Neuronal stem cell (in vitro differentiated cells): ENCODE measurements around the gene PRKCB.

Source experiments
- DNase-seq: peaks from one replicate; pipeline ENCODE4 v3.0.0-alpha.2; 2013; ENCODE audit warnings: low spot score
- H2AFZ ChIP-seq: one replicate; pipeline ENCODE4 v1.6.1; 2013; ENCODE audit warnings: mild to moderate bottlenecking, low read length, inconsistent platforms
- H2AK5ac ChIP-seq: 2 replicates; pipeline ENCODE4 v1.6.1; 2013; ENCODE audit warnings: low read depth, mild to moderate bottlenecking, inconsistent platforms, low read length, moderate library complexity, mixed read lengths
- H2BK120ac ChIP-seq: 2 replicates; pipeline ENCODE4 v1.6.1; 2013; ENCODE audit warnings: low read depth, mild to moderate bottlenecking, inconsistent platforms, low read length, moderate library complexity, mixed read lengths
- H2BK12ac ChIP-seq: one replicate; pipeline ENCODE4 v1.6.1; 2013; ENCODE audit warnings: low read length, inconsistent platforms
- H2BK15ac ChIP-seq: 2 replicates; pipeline ENCODE4 v1.6.1; 2013; ENCODE audit warnings: mild to moderate bottlenecking, low read length, inconsistent platforms, mixed read lengths
- H2BK5ac ChIP-seq: one replicate; pipeline ENCODE4 v1.6.1; 2013; ENCODE audit warnings: inconsistent platforms, mild to moderate bottlenecking, low read length, moderate library complexity
- H3K14ac ChIP-seq: one replicate; pipeline ENCODE4 v1.6.1; 2013; ENCODE audit warnings: low read length, inconsistent platforms
- H3K18ac ChIP-seq: 2 replicates; pipeline ENCODE4 v1.6.1; 2013; ENCODE audit warnings: low read length, inconsistent platforms
- H3K23ac ChIP-seq: 2 replicates; pipeline ENCODE4 v1.6.1; 2013; ENCODE audit warnings: low read depth, mild to moderate bottlenecking, mixed read lengths, low read length, inconsistent platforms; ENCODE audit not compliant: poor library complexity
- H3K27ac ChIP-seq: replicated peaks from 3 replicates; pipeline ENCODE4 v1.5.1; 2013; ENCODE audit warnings: low read length, inconsistent platforms
- H3K27me3 ChIP-seq, 3 experiments: 2 replicates each; pipeline ENCODE4 v1.6.1; 2013; ENCODE audit warnings: low read length in 3 of 3, mild to moderate bottlenecking in 2 of 3, inconsistent platforms in 1 of 3, low read depth in 1 of 3, mixed read lengths in 1 of 3, moderate library complexity in 1 of 3; ENCODE audit not compliant: control insufficient read depth in 3 of 3, insufficient read depth in 3 of 3
- H3K36me3 ChIP-seq, 2 donors: replicated peaks in 1 of 2; 2 replicates each; pipeline ENCODE4 v1.6.1; 2013; ENCODE audit warnings: low read length in 2 of 2; ENCODE audit not compliant: control insufficient read depth in 2 of 2, insufficient read depth in 2 of 2
- H3K4ac ChIP-seq: 2 replicates; pipeline ENCODE4 v1.6.1; 2013; ENCODE audit warnings: inconsistent platforms, mild to moderate bottlenecking, low read length, moderate library complexity
- H3K4me1 ChIP-seq, 2 donors: 1 replicate in 1 of 2; 2 replicates in 1 of 2; pipeline ENCODE4 v1.6.1; 2013; ENCODE audit warnings: low read length in 2 of 2, low read depth in 1 of 2; ENCODE audit not compliant: control insufficient read depth in 2 of 2, insufficient read depth in 1 of 2
- H3K4me2 ChIP-seq: one replicate; pipeline ENCODE4 v1.6.1; 2013; ENCODE audit warnings: mild to moderate bottlenecking, low read length, inconsistent platforms; ENCODE audit not compliant: insufficient read depth, poor library complexity, severe bottlenecking
- H3K4me3 ChIP-seq, 2 donors: 2 replicates each; pipeline ENCODE4 v1.5.1; 2013; ENCODE audit warnings: low read length in 2 of 2, mild to moderate bottlenecking in 2 of 2, inconsistent platforms in 1 of 2, moderate library complexity in 1 of 2
- H3K79me1 ChIP-seq: one replicate; pipeline ENCODE4 v1.6.1; 2013; ENCODE audit warnings: low read depth, mild to moderate bottlenecking, inconsistent platforms, low read length, moderate library complexity
- H3K9ac ChIP-seq: one replicate; pipeline ENCODE4 v1.6.1; 2013; ENCODE audit warnings: mild to moderate bottlenecking, low read depth, low read length, inconsistent platforms; ENCODE audit not compliant: poor library complexity
- H3K9me3 ChIP-seq, 2 donors: replicated peaks in 1 of 2; 2 replicates each; pipeline versions ENCODE3 to v1.6.1; 2013; ENCODE audit warnings: low read length in 2 of 2, mild to moderate bottlenecking in 2 of 2, inconsistent platforms in 1 of 2, low read depth in 1 of 2, mixed read lengths in 1 of 2, moderate library complexity in 1 of 2; ENCODE audit not compliant: control insufficient read depth in 2 of 2, insufficient read depth in 1 of 2
- H4K8ac ChIP-seq: one replicate; pipeline ENCODE4 v1.6.1; 2013; ENCODE audit warnings: low read depth, mild to moderate bottlenecking, inconsistent platforms, low read length, moderate library complexity
- H4K91ac ChIP-seq: one replicate; pipeline ENCODE4 v1.6.1; 2013; ENCODE audit warnings: low read length, low read depth, mild to moderate bottlenecking, inconsistent platforms; ENCODE audit not compliant: poor library complexity
- WGBS, 2 donors: extraction: QIAGEN DNeasy Blood & Tissue Kit; methylation state at CpG; one replicate each; pipeline ENCODE4 v1.1.7; 2013; ENCODE audit warnings: missing lambda C conversion rate in 2 of 2, mixed read lengths in 1 of 2; ENCODE audit not compliant: insufficient read length in 2 of 2, insufficient replicate concordance in 1 of 2; ENCODE audit errors: extremely low coverage in 2 of 2; 5-methylcytosine and 5-hydroxymethylcytosine counted together

The PRKCB gene

DNA sequence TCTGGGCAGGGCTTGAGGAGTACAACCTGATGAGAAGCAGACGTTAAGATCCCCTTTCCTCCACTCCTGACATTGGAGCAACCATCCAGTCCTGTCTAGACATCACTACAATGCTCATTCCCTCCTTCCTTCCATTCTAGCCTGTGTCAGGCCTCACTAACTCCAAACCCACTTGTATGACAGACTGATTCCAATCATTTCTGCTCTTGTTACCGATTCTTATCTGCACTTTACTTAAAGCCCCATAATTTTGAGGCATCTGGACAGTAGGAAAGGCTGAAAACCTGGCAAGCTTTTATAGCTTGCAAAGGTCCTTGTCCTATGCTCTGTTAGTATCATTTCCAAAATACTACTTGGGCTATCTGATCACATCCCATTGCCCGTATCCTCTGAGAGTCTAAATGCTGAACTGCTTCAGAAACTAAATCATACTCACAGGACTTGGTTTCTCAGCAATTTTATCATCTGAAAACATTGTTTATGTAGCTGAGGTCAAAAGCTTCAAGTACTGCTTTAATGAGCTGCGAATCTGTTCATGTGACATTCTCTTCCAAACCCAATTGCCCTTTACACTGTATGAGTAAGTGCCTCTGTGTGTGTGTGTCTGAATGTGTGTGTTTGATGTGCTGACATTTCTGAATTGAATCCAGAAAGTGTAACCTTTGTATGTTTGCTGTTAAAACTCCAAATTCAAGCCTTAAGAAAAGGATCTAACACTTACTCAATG lies 363.2 kb downstream of the PRKCB start:
- H3K4me1 ChIP-seq, result peaks cover 0 to 2% of the 10 kb centered on the region in 2 donors
- no peak overlapping the region for H3K23ac ChIP-seq
- no CpG with 5 or more reads among the region's 4 CpGs for WGBS, 2 donors
- H3K18ac ChIP-seq, result no peak overlapping the region
- H3K27me3 ChIP-seq, result peaks cover 0 to 3% (median 0%) of the 10 kb centered on the region in 3 experiments
- H2BK15ac ChIP-seq, result no peak overlapping the region
- H2BK120ac ChIP-seq, result no peak overlapping the region
- no peak overlapping the region for H3K4me2 ChIP-seq
- no peak overlapping the region for H4K91ac ChIP-seq
- H3K27ac ChIP-seq, result no peak overlapping the region
- H3K4ac ChIP-seq, result no peak overlapping the region
- no peak overlapping the region for H3K4me3 ChIP-seq
- peaks cover 0 to 2% of the 10 kb centered on the region in 2 donors for H3K9me3 ChIP-seq
- H2BK5ac ChIP-seq, result no peak overlapping the region
- no peak overlapping the region for H2BK12ac ChIP-seq
- H4K8ac ChIP-seq, result no peak overlapping the region
- DNase-seq, result no peak
- H3K79me1 ChIP-seq, result no peaks in the 10 kb centered on the region
- H3K14ac ChIP-seq, result no peak overlapping the region
- H2AK5ac ChIP-seq, result no peak overlapping the region
- H2AFZ ChIP-seq, result no peak overlapping the region
- no peak overlapping the region for H3K9ac ChIP-seq
- no peaks in the 10 kb centered on the region for H3K36me3 ChIP-seq

DNA sequence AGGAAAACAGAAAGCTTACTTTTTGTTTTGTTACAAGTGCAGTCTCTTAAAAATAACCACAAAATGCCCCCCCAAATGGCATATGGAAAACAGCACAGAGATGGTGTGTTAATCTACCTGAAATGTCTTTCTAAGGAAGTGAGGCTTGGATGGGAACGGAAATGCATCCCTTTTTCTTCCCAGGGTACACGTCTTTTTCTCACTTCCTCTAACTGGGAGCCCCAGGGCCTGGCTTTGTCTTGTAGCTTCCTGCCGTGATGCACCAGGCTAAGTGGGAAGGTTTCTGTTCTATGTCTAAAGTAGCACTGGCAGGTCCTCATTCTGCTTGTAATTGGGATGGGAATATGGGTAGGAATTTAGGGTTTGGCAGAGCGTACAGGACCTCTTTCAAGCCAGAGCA lies 367.9 kb downstream of the PRKCB start:
- no peak for DNase-seq
- Histone ChIP-seq H3K4me1 (peaks cover 0 to 7% of the 10 kb centered on the region in 2 donors), H3K4ac (no peak overlapping the region), H3K14ac (no peak overlapping the region), H3K79me1 (no peaks in the 10 kb centered on the region), H3K9ac (no peak overlapping the region), H2AK5ac (no peak overlapping the region), H4K8ac (no peak overlapping the region), H2BK12ac (no peak overlapping the region), H3K36me3 (no peaks in the 10 kb centered on the region), H2BK120ac (no peak overlapping the region), H3K23ac (no peak overlapping the region), H2AFZ (no peak overlapping the region), H2BK5ac (no peak overlapping the region), H4K91ac (no peak overlapping the region), H3K27ac (no peak overlapping the region), H3K18ac (no peak overlapping the region), H3K9me3 (no peaks in the 10 kb centered on the region), H2BK15ac (no peak overlapping the region), H3K4me2 (no peak overlapping the region), H3K4me3 (no peak overlapping the region), H3K27me3 (peaks cover 0 to 16% (median 0%) of the 10 kb centered on the region in 3 experiments)
- no CpG with 5 or more reads among the region's 4 CpGs for WGBS, 2 donors

DNA sequence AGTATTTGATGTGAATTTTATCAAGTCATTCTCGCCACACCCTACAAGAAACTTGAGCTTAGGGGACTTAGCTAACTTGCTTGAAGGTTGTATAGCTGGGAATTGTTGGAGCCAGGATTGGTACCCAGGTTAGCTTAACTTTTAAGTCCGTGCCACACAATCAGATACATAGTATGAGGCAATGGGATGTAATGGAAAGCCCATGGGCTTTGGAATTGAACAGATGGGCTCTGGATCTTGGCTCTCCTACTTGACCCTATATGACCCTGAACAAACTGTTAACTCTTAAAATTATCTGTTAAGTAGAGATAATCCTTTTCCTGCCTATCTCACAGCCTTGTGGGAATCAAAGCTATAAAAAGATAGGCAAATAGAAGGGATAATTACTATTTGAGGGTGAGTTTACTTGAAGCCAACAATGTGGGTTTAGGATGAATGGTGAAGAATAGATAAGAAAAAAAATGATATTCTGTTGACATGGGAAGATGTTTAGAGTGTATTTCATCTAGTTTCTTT lies 368.4 kb downstream of the PRKCB start:
- Histone ChIP-seq H4K91ac (no peak overlapping the region), H3K4me2 (no peak overlapping the region), H2BK120ac (no peak overlapping the region), H2BK5ac (no peak overlapping the region), H2BK15ac (no peak overlapping the region), H3K14ac (no peak overlapping the region), H3K27ac (no peak overlapping the region), H3K9ac (no peak overlapping the region), H3K18ac (no peak overlapping the region), H3K4me3 (no peak overlapping the region), H2BK12ac (no peak overlapping the region), H3K4ac (no peak overlapping the region), H4K8ac (no peak overlapping the region), H3K79me1 (no peaks in the 10 kb centered on the region), H3K9me3 (no peaks in the 10 kb centered on the region), H3K36me3 (no peaks in the 10 kb centered on the region), H2AFZ (no peak overlapping the region), H3K23ac (no peak overlapping the region), H2AK5ac (no peak overlapping the region), H3K4me1 (peaks cover 0 to 10% of the 10 kb centered on the region in 2 donors), H3K27me3 (peaks cover 0 to 16% (median 0%) of the 10 kb centered on the region in 3 experiments)
- no peak for DNase-seq
- no CpG with 5 or more reads among the region's 2 CpGs for WGBS, 2 donors

DNA sequence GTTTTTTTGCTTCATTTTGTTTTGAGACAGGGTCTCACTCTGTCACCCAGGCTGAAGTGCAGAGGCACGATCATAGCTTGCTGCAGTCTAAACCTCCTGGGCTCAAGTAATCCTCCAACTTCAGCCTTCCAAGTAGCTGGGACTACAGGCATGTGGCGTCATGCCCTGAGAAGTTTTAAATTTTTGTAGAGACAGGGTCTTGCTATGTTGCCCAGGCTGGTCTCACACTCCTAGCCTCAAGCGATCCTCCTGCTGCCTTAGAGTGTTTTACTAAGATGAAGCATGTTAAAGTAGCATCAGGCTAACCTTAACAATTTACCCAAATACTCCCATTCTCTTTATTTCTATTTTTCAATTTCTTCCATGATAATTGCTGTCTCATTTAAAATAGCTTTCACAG lies 371.1 kb downstream of the PRKCB start:
- no peak overlapping the region for H3K4me3 ChIP-seq
- H3K27me3 ChIP-seq, result peaks cover 0 to 22% (median 0%) of the 10 kb centered on the region in 3 experiments
- H4K8ac ChIP-seq, result no peak overlapping the region
- H3K36me3 ChIP-seq, result no peaks in the 10 kb centered on the region
- H3K23ac ChIP-seq, result no peak overlapping the region
- no peak overlapping the region for H2AFZ ChIP-seq
- no peak overlapping the region for H3K9ac ChIP-seq
- no peak overlapping the region for H4K91ac ChIP-seq
- no peak overlapping the region for H3K14ac ChIP-seq
- no CpG with 5 or more reads among the region's 3 CpGs for WGBS, 2 donors
- no peak overlapping the region for H3K18ac ChIP-seq
- H3K4me2 ChIP-seq, result no peak overlapping the region
- peaks cover 0 to 14% of the 10 kb centered on the region in 2 donors for H3K4me1 ChIP-seq
- no peak overlapping the region for H3K27ac ChIP-seq
- H2BK5ac ChIP-seq, result no peak overlapping the region
- no peak overlapping the region for H3K4ac ChIP-seq
- H3K9me3 ChIP-seq, result peaks cover 0 to 2% of the 10 kb centered on the region in 2 donors
- H3K79me1 ChIP-seq, result no peaks in the 10 kb centered on the region
- DNase-seq, result no peak
- no peak overlapping the region for H2AK5ac ChIP-seq
- no peak overlapping the region for H2BK120ac ChIP-seq
- no peak overlapping the region for H2BK15ac ChIP-seq
- H2BK12ac ChIP-seq, result no peak overlapping the region
